SK-N-SH treated with all-trans-retinoic acid at 6 μM for 48 hours (cell line): ENCODE results near the gene ZNF318.

ENCODE experiments used
- ATAC-seq: fragments of 200-7000 bp; cut with Tn5 transposase; 3 replicates; pipeline ENCODE4 v1.9.1; 2020; ENCODE audit warnings: mild to moderate bottlenecking, moderate library complexity
- BACH2 ChIP-seq: fragments of 250-450 bp; sonication (Bioruptor Pico); IDR thresholded peaks from 2 replicates; pipeline ENCODE4 v1.9.0; 2021; ENCODE audit warnings: mild to moderate bottlenecking, borderline replicate concordance
- GLIS3 ChIP-seq: fragments of 250-450 bp; sonication (Bioruptor Pico); IDR thresholded peaks from 2 replicates; pipeline ENCODE4 v1.5.0; 2020; ENCODE audit warnings: mild to moderate bottlenecking, moderate library complexity
- OSR1 ChIP-seq: fragments of 250-450 bp; sonication (Bioruptor Pico); IDR thresholded peaks from 2 replicates; pipeline ENCODE4 v1.8.0; 2022; ENCODE audit warnings: moderate library complexity, mild to moderate bottlenecking, inconsistent platforms
- PPARA ChIP-seq: fragments of 250-450 bp; sonication (Bioruptor Pico); IDR thresholded peaks from 2 replicates; pipeline ENCODE4 v1.5.0; 2020; ENCODE audit warnings: mild to moderate bottlenecking, borderline replicate concordance
- RARB ChIP-seq: fragments of 250-450 bp; sonication (Bioruptor Pico); IDR thresholded peaks from 2 replicates; pipeline ENCODE4 v1.8.0; 2021; ENCODE audit warnings: mild to moderate bottlenecking, moderate library complexity
- TCF4 ChIP-seq: fragments of 250-450 bp; sonication (Bioruptor Pico); IDR thresholded peaks from 2 replicates; pipeline ENCODE4 v1.8.0; 2021; ENCODE audit warnings: mild to moderate bottlenecking, moderate library complexity, borderline replicate concordance
- TOX ChIP-seq: fragments of 250-450 bp; sonication (Bioruptor Pico); IDR thresholded peaks from 2 replicates; pipeline ENCODE4 v1.8.0; 2021; ENCODE audit warnings: mild to moderate bottlenecking, moderate library complexity, borderline replicate concordance
- ZFP30 ChIP-seq: fragments of 450-650 bp; formaldehyde crosslinking; IDR thresholded peaks from 2 replicates; pipeline ENCODE4 v1.5.0; 2022; ENCODE audit warnings: mild to moderate bottlenecking, moderate library complexity
- ZNF70 ChIP-seq: fragments of 450-650 bp; formaldehyde crosslinking; IDR thresholded peaks from 2 replicates; pipeline ENCODE4 v1.5.0; 2020; ENCODE audit warnings: mild to moderate bottlenecking, moderate library complexity
- ZNF8 ChIP-seq: fragments of 450-650 bp; formaldehyde crosslinking; IDR thresholded peaks from 2 replicates; pipeline ENCODE4 v1.5.0; 2020; ENCODE audit warnings: mild to moderate bottlenecking, moderate library complexity
- TF ChIP-seq, protein P1 (sequence below): fragments of 250-450 bp; sonication (Bioruptor Pico); IDR thresholded peaks from 2 replicates; pipeline ENCODE4 v1.8.0; 2020; ENCODE audit warnings: mild to moderate bottlenecking, moderate library complexity, borderline replicate concordance
- TF ChIP-seq, protein P2 (sequence below): fragments of 250-450 bp; sonication (Bioruptor Pico); IDR thresholded peaks from 2 replicates; pipeline ENCODE4 v1.5.0; 2020; ENCODE audit warnings: mild to moderate bottlenecking, moderate library complexity
- TF ChIP-seq, protein P3 (sequence below): fragments of 250-450 bp; sonication (Bioruptor Pico); IDR thresholded peaks from 2 replicates; pipeline ENCODE4 v1.8.0; 2021; ENCODE audit warnings: low read depth, mild to moderate bottlenecking, moderate library complexity, borderline replicate concordance
- TF ChIP-seq, protein P4 (sequence below): fragments of 250-450 bp; sonication (Bioruptor Pico); IDR thresholded peaks from 2 replicates; pipeline ENCODE4 v1.5.1; 2020; ENCODE audit warnings: low read depth, mild to moderate bottlenecking, moderate library complexity

Gene ZNF318

DNA sequence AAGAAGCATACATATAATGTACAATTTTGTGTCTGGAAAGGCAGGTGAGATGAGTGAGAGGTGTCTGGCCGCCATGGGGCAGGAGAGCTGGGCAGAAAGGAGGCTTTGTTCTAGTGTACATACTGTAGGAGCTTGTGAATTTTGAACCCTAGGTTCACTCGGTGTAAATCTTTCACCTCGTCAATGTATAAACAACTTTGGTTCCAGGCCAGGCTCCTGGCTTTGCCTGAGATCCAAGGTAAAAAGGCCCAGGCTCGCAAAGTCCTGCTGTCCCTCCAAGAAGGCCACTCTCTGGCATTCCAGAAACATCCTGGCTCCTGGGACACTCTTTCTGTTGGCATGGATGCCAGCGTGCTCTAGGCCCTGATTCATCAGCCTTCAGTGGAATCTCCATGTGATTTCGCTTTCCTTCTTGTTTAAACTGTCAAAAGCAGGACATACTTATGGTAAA is 78.5 kb downstream of the ZNF318 start:
- no peak for ATAC-seq
- TF ChIP-seq, protein P1, sequence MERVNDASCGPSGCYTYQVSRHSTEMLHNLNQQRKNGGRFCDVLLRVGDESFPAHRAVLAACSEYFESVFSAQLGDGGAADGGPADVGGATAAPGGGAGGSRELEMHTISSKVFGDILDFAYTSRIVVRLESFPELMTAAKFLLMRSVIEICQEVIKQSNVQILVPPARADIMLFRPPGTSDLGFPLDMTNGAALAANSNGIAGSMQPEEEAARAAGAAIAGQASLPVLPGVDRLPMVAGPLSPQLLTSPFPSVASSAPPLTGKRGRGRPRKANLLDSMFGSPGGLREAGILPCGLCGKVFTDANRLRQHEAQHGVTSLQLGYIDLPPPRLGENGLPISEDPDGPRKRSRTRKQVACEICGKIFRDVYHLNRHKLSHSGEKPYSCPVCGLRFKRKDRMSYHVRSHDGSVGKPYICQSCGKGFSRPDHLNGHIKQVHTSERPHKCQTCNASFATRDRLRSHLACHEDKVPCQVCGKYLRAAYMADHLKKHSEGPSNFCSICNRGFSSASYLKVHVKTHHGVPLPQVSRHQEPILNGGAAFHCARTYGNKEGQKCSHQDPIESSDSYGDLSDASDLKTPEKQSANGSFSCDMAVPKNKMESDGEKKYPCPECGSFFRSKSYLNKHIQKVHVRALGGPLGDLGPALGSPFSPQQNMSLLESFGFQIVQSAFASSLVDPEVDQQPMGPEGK (CRISPR knock-in tag), result no peak
- TF ChIP-seq, protein P2, sequence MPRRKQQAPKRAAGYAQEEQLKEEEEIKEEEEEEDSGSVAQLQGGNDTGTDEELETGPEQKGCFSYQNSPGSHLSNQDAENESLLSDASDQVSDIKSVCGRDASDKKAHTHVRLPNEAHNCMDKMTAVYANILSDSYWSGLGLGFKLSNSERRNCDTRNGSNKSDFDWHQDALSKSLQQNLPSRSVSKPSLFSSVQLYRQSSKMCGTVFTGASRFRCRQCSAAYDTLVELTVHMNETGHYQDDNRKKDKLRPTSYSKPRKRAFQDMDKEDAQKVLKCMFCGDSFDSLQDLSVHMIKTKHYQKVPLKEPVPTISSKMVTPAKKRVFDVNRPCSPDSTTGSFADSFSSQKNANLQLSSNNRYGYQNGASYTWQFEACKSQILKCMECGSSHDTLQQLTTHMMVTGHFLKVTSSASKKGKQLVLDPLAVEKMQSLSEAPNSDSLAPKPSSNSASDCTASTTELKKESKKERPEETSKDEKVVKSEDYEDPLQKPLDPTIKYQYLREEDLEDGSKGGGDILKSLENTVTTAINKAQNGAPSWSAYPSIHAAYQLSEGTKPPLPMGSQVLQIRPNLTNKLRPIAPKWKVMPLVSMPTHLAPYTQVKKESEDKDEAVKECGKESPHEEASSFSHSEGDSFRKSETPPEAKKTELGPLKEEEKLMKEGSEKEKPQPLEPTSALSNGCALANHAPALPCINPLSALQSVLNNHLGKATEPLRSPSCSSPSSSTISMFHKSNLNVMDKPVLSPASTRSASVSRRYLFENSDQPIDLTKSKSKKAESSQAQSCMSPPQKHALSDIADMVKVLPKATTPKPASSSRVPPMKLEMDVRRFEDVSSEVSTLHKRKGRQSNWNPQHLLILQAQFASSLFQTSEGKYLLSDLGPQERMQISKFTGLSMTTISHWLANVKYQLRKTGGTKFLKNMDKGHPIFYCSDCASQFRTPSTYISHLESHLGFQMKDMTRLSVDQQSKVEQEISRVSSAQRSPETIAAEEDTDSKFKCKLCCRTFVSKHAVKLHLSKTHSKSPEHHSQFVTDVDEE (CRISPR knock-in tag), result no peak

DNA sequence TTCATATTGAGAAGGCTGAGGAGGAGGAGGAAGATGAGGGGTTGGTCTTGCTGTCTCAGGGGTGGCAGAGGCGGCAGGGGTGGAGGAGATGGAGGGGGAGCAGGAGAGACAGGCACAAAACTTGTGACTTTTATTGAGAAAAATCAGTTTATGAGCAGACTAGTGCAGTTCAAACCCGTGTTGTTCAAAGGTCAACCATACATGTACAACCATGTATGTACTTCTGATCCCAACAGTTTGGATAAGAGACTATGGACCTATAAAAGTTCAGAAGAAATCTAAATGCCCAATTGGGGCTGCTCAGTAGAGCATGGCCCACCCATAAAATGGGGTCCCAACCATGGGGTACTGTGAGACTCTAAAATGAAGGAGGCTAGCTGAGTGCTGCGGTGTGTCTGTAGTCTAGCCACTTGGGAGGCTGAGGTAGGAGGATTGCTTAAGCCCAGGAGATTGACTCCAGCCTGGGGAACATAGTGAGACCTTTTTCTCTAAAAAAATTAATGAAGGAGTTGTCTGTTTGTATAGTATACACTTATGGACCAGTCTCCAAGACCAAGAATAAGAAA is 79.0 kb downstream of the ZNF318 start:
- no peak for ATAC-seq
- TF ChIP-seq, protein P1 (CRISPR knock-in tag), result no peak
- TF ChIP-seq ZFP30 (CRISPR knock-in tag) (no peak), PPARA (CRISPR knock-in tag) (no peak), GLIS3 (no peak), TOX (no peak), RARB (CRISPR knock-in tag) (no peak), TCF4 (CRISPR knock-in tag) (no peak), BACH2 (CRISPR knock-in tag) (no peak), ZNF8 (CRISPR knock-in tag) (no peak), ZNF70 (CRISPR knock-in tag) (no peak), OSR1 (no peak)
- TF ChIP-seq, protein P3, sequence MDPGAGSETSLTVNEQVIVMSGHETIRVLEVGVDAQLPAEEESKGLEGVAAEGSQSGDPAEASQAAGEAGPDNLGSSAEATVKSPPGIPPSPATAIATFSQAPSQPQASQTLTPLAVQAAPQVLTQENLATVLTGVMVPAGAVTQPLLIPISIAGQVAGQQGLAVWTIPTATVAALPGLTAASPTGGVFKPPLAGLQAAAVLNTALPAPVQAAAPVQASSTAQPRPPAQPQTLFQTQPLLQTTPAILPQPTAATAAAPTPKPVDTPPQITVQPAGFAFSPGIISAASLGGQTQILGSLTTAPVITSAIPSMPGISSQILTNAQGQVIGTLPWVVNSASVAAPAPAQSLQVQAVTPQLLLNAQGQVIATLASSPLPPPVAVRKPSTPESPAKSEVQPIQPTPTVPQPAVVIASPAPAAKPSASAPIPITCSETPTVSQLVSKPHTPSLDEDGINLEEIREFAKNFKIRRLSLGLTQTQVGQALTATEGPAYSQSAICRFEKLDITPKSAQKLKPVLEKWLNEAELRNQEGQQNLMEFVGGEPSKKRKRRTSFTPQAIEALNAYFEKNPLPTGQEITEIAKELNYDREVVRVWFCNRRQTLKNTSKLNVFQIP (CRISPR knock-in tag), result no peak
- TF ChIP-seq, protein P4, sequence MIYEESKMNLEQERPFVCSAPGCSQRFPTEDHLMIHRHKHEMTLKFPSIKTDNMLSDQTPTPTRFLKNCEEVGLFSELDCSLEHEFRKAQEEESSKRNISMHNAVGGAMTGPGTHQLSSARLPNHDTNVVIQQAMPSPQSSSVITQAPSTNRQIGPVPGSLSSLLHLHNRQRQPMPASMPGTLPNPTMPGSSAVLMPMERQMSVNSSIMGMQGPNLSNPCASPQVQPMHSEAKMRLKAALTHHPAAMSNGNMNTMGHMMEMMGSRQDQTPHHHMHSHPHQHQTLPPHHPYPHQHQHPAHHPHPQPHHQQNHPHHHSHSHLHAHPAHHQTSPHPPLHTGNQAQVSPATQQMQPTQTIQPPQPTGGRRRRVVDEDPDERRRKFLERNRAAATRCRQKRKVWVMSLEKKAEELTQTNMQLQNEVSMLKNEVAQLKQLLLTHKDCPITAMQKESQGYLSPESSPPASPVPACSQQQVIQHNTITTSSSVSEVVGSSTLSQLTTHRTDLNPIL (CRISPR knock-in tag), result no peak
- TF ChIP-seq, protein P2 (CRISPR knock-in tag), result no peak
- TF ChIP-seq, all 23 proteins: peak for 0
